ENCODE results near the gene SYNGR3. TPM values are rescaled to one million over a fixed set of nuclear protein-coding genes. Genes with fewer than 3 reads are reported as not detected.
"Not testable (repeated sequence)": the region's sequence is repeated elsewhere in the genome, so short reads cannot be mapped to it uniquely, and the experiment has no call there.

SYNGR3 gene
- polyA plus RNA-seq, 3 donors from 2014 or later = 4.6 to 6.7 (median 6.4) TPM

DNA sequence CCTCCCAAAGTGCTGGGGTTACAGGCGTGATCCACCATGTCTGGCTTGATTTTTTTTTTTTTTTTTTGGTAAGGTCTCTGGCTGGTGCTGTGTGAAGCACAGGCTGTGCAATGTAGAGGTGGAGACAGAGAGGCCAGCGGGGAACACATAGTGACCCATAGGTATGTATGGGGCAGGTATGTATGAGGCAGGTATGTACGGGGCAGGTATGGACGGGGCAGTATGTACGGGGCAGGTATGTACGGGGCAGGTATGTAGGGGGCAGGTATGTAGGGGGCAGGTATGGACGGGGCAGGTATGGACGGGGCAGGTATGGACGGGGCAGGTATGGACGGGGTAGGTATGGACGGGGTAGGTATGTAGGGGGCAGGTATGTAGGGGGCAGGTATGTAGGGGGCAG is 40.3 kb upstream of the SYNGR3 start:
- no peak for DNase-seq
- Mint-ChIP-seq H3K36me3 (no peaks in the 10 kb centered on the region), H3K27me3 (ENCODE audit: low read depth in 3 of 3) (peaks cover 2 to 3% (median 3%) of the 10 kb centered on the region in 3 donors), H3K9me3 (no peaks in the 10 kb centered on the region), H3K4me1 (peaks cover 0 to 4% of the 10 kb centered on the region in 2 donors), H3K4me3 (no peak overlapping the region), H3K27ac (no peak overlapping the region)

GRCh38 chr16:1950047-1950446 is 39.7 kb upstream of the SYNGR3 start:
- Mint-ChIP-seq H3K27ac (no peak overlapping the region), H3K4me3 (no peak overlapping the region), H3K9me3 (no peaks in the 10 kb centered on the region), H3K4me1 (no peaks in the 10 kb centered on the region), H3K36me3 (no peaks in the 10 kb centered on the region), H3K27me3 (ENCODE audit: low read depth in 3 of 3) (peaks cover 2 to 3% (median 2%) of the 10 kb centered on the region in 3 donors)
- DNase-seq = no peak

GRCh38 chr16:1950559-1950958 is 39.2 kb upstream of the SYNGR3 start:
- peaks cover 2 to 3% (median 2%) of the 10 kb centered on the region in 3 donors for H3K27me3 Mint-ChIP-seq (ENCODE audit: low read depth in 3 of 3)
- no peaks in the 10 kb centered on the region for H3K36me3 Mint-ChIP-seq
- no peak overlapping the region for H3K27ac Mint-ChIP-seq
- no peaks in the 10 kb centered on the region for H3K9me3 Mint-ChIP-seq
- H3K4me3 Mint-ChIP-seq = no peak overlapping the region
- DNase-seq = no peak
- H3K4me1 Mint-ChIP-seq = no peaks in the 10 kb centered on the region

- DNase-seq = no peak
- H3K9me3 Mint-ChIP-seq = no peaks in the 10 kb centered on the region
- H3K4me1 Mint-ChIP-seq = no peaks in the 10 kb centered on the region
- peaks cover 0 to 2% (median 2%) of the 10 kb centered on the region in 3 donors for H3K27me3 Mint-ChIP-seq (ENCODE audit: low read depth in 3 of 3)
- H3K27ac Mint-ChIP-seq = no peak overlapping the region
- H3K36me3 Mint-ChIP-seq = no peaks in the 10 kb centered on the region
- H3K4me3 Mint-ChIP-seq = no peak overlapping the region
Observed at GRCh38 chr16:1953734-1954133, 36.0 kb upstream of the SYNGR3 start.

DNA sequence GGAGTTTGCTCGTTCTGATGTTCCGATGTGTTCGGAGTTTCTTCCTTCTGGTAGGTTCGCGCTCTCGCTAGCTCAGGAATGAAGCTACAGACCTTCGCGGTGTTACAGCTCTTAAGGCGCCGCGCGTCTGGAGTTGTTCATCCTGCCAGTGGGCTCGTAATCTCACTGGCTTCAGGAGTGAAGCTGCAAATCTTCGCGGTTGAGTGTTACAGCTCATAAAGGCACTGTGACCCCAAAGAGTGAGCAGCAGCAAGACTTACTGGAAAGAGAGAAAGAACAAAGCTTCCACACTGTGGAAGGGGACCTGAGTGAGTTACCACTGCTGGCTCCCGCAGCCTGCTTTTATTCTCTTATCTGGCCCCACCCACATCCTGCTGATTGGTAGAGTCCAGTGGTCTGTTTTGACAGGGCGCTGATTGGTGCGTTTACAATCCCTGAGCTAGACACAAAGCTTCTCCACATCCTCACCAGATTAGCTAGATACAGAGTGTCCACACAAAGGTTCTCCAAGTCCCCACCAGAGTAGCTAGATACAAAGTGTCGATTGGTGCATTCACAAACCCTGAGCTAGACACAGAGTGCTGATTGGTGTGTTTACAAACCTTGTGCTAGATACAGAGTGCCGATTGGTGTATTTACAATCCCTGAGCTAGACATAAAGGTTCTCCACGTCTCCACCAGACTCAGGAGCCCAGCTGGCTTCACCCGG is 32.2 kb upstream of the SYNGR3 start:
- not testable (repeated sequence) for DNase-seq, H3K4me3 Mint-ChIP-seq, H3K9me3 Mint-ChIP-seq, H3K36me3 Mint-ChIP-seq, H3K27ac Mint-ChIP-seq
- H3K4me1 Mint-ChIP-seq = peaks cover 17 to 20% of the 10 kb centered on the region in 2 donors
- H3K27me3 Mint-ChIP-seq (ENCODE audit: low read depth in 3 of 3) = peaks cover 2 to 20% (median 5%) of the 10 kb centered on the region in 3 donors

- H3K9me3 Mint-ChIP-seq, DNase-seq, H3K27ac Mint-ChIP-seq, H3K36me3 Mint-ChIP-seq, H3K4me3 Mint-ChIP-seq: not testable (repeated sequence)
- peaks cover 2 to 20% (median 5%) of the 10 kb centered on the region in 3 donors for H3K27me3 Mint-ChIP-seq (ENCODE audit: low read depth in 3 of 3)
- H3K4me1 Mint-ChIP-seq = peaks cover 17 to 24% of the 10 kb centered on the region in 2 donors
Observed at GRCh38 chr16:1958143-1958491, 31.7 kb upstream of the SYNGR3 start.

- Mint-ChIP-seq H3K27me3 (ENCODE audit: low read depth in 3 of 3) (peaks cover 4 to 26% (median 6%) of the 10 kb centered on the region in 3 donors), H3K4me3 (peak overlapping the region; percentile 79 to 87 (median 85)), H3K27ac (peak overlapping the region in 1 of 6 donors; percentile 59), H3K9me3 (no peaks in the 10 kb centered on the region), H3K36me3 (peaks cover 8 to 12% (median 10%) of the 10 kb centered on the region in 3 donors), H3K4me1 (peaks cover 20 to 31% of the 10 kb centered on the region in 2 donors)
- no peak for DNase-seq
Observed at GRCh38 chr16:1958715-1959268, 31.0 kb upstream of the SYNGR3 start.

DNA sequence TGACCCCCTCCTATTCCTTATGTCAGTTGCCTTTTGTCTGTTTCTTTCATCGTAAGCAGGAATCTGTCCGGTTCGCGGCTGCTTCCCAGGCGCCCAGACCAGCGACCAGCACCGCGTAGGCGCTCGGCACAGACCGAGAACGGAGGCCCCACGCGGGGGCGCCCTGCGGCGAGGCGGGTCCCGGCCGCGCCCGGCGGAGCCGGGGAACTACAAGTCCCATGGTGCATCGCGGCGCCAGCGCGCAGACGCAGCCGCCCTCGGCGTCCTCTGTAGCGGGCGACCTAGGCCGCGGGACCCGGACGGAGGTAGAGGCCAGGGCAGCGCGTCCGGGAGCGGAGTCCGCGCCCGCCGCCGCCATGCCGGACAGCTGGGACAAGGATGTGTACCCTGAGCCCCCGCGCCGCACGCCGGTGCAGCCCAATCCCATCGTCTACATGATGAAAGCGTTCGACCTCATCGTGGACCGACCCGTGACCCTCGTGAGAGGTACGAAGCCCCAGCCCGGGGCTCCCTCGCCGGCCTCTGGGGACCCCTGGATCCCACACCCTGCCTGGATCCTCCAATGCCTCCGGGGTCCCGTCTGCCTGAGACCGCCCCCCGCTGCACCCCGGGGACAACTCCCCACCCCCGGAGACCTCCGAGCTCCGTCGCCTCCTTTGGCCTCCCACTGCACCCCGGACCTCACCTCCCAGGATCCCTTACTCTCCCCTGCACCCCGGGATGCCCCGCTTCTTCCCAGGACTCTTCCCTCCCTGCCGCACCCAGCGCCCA is 30.3 kb upstream of the SYNGR3 start, which contains the start of gene NDUFB10:
Gene NDUFB10, plus strand, starts transcription at position 270 of the 771 bp plus-strand sequence. Its CDS starts 87 bp downstream, at position 357.
- H3K36me3 Mint-ChIP-seq = peaks cover 8 to 13% (median 11%) of the 10 kb centered on the region in 3 donors
- peak; percentile 86 to 87 (median 87) for DNase-seq
- peak within 1 kb of the TSS; percentile 79 to 87 (median 85) for H3K4me3 Mint-ChIP-seq
- peaks cover 8 to 30% (median 11%) of the 10 kb centered on the region in 3 donors for H3K27me3 Mint-ChIP-seq (ENCODE audit: low read depth in 3 of 3)
- no peaks in the 10 kb centered on the region for H3K9me3 Mint-ChIP-seq
- H3K4me1 Mint-ChIP-seq = peaks cover 25 to 37% of the 10 kb centered on the region in 2 donors
- H3K27ac Mint-ChIP-seq = peak within 1 kb of the TSS; percentile 43 to 82 (median 79)

DNA sequence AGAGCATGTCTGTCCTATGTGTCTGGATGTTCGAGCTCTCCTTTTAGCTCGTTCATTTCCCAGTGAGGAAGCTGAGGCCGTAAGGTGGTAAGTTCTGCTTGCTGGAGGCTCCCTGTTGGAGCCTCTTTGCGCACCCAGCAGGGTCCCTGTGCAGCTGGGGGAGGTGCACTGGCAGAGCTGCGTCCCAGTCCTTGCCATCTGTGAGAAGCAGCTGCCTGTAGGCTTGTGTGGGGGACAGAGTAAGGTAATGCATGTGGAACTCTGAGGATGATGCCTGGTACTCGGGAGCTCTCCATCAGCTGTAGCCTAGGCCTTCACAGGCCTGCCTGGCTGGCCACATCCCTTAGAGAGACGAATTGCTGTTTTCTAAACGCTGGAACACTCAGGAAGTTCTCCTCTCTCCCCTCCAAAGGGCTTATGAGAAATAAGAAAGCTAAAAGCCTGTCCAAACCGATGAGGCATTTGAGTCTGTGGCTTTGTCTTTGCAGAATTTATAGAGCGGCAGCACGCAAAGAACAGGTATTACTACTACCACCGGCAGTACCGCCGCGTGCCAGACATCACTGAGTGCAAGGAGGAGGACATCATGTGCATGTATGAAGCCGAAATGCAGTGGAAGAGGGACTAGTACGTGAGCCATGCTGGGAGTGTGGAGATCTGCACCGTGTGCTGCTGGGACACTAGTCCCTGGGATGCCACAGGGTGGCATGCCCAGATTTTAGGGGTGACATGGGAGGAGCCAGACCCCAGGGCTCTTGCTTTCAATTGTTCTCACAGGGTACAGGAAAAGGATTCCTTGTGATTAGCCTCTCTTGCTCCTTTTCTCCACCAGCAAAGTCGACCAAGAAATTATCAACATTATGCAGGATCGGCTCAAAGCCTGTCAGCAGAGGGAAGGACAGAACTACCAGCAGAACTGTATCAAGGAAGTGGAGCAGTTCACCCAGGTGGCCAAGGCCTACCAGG is 28.8 kb upstream of the SYNGR3 start:
- Mint-ChIP-seq H3K36me3 (peaks cover 8 to 13% (median 11%) of the 10 kb centered on the region in 3 donors), H3K27ac (peak overlapping the region; percentile 40 to 82 (median 73)), H3K4me1 (peaks cover 37 to 51% of the 10 kb centered on the region in 2 donors), H3K9me3 (no peaks in the 10 kb centered on the region), H3K27me3 (ENCODE audit: low read depth in 3 of 3) (peaks cover 13 to 35% (median 16%) of the 10 kb centered on the region in 3 donors), H3K4me3 (peak overlapping the region; percentile 79 to 87 (median 85))
- DNase-seq = no peak

- H3K4me3 Mint-ChIP-seq = peak overlapping the region in 1 of 5 donors; percentile 10
- H3K27ac Mint-ChIP-seq = peak overlapping the region in 3 of 6 donors; percentile 40 to 69 (median 57)
- no peaks in the 10 kb centered on the region for H3K9me3 Mint-ChIP-seq
- H3K36me3 Mint-ChIP-seq = peaks cover 8 to 13% (median 11%) of the 10 kb centered on the region in 3 donors
- no peak for DNase-seq
- H3K4me1 Mint-ChIP-seq = peaks cover 37 to 52% of the 10 kb centered on the region in 2 donors
- peaks cover 13 to 35% (median 16%) of the 10 kb centered on the region in 3 donors for H3K27me3 Mint-ChIP-seq (ENCODE audit: low read depth in 3 of 3)
Observed at GRCh38 chr16:1961651-1962067, 28.1 kb upstream of the SYNGR3 start.

DNA sequence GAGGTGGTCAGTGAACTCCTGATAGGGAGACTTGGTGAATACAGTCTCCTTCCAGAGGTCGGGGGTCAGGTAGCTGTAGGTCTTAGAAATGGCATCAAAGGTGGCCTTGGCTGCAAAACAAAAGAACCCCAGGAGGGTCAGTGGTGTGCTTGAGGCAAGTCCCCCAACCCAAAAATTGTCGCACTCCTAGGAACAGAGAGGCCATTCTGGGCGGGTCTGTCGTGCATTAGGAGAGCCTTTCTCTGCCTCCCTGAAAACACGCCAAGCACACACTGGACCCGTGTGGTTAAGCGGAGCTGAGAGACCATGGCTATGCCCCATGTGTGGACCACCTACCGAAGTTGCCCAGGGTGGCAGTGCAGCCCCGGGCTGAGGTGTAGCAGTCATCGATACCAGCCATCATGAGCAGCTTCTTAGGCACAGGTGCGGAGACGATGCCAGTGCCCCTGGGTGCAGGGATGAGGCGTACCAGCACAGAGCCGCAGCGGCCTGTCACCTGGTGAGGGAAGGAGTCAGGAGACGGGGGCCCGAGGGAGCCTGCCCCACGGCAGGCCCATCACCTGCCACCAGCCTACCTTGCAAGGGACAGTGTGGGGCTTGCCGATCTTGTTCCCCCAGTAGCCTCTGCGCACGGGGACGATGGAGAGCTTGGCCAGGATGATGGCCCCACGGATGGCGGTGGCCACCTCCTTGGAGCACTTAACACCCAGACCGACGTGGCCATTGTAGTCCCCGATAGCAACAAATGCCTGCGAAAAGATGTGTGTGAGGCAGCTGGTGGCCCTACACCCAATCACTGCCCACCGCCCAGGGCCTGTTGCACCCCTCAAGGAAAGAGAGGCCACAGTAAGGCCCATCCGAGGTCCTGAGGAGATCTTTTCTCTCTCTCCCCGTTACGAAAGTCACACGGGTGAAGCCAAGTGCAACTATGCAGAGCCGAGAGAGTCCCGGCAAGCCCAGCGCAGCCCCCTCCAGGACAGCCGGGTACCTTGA is 27.3 kb upstream of the SYNGR3 start:
- not testable (repeated sequence) for H3K9me3 Mint-ChIP-seq
- H3K27ac Mint-ChIP-seq = peak overlapping the region in 5 of 6 donors; percentile 40 to 89 (median 73)

More for the DNA sequence above, 27.3 kb upstream of the SYNGR3 start:
- Mint-ChIP-seq H3K4me1 (peaks cover 37 to 52% of the 10 kb centered on the region in 2 donors), H3K4me3 (peak overlapping the region; percentile 48 to 94 (median 92)), H3K36me3 (peaks cover 8 to 13% (median 11%) of the 10 kb centered on the region in 3 donors), H3K27me3 (ENCODE audit: low read depth in 3 of 3) (peaks cover 13 to 35% (median 16%) of the 10 kb centered on the region in 3 donors)
- not testable (repeated sequence) for DNase-seq
